ENCODE measurements around the gene OR56A5. TPM values are rescaled to one million over a fixed set of nuclear protein-coding genes. Genes with fewer than 3 reads are reported as not detected.

OR56A5 gene
- total RNA-seq, 2 donors from 2014 or later, result not detected

GRCh38 chr11:5938603-5938965 is 29.7 kb downstream of the OR56A5 start:
- no peaks in the 10 kb centered on the region for H3K4me1 ChIP-seq (ENCODE audit: control insufficient read depth, insufficient read depth, low read length)
- TF ChIP-seq, protein P1, sequence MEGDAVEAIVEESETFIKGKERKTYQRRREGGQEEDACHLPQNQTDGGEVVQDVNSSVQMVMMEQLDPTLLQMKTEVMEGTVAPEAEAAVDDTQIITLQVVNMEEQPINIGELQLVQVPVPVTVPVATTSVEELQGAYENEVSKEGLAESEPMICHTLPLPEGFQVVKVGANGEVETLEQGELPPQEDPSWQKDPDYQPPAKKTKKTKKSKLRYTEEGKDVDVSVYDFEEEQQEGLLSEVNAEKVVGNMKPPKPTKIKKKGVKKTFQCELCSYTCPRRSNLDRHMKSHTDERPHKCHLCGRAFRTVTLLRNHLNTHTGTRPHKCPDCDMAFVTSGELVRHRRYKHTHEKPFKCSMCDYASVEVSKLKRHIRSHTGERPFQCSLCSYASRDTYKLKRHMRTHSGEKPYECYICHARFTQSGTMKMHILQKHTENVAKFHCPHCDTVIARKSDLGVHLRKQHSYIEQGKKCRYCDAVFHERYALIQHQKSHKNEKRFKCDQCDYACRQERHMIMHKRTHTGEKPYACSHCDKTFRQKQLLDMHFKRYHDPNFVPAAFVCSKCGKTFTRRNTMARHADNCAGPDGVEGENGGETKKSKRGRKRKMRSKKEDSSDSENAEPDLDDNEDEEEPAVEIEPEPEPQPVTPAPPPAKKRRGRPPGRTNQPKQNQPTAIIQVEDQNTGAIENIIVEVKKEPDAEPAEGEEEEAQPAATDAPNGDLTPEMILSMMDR (conservative IDR thresholded peaks at IDR 0.05), result no peak
- no peaks in the 10 kb centered on the region for H3K36me3 Mint-ChIP-seq (ENCODE audit: low read depth)
- H3K36me3 ChIP-seq (ENCODE audit: control insufficient read depth, insufficient read depth, low read length), result no peaks in the 10 kb centered on the region
- DNase-seq, result no peak
- H3K27ac ChIP-seq (ENCODE audit: low read depth, low read length), result no peak overlapping the region
- H3K9me3 Mint-ChIP-seq, result peaks cover 19% of the 10 kb centered on the region
- no peak overlapping the region for H3K27ac Mint-ChIP-seq
- H3K9ac ChIP-seq (ENCODE audit: extremely low read depth, low read length, poor library complexity, severe bottlenecking), result no peak overlapping the region
- H3K27me3 ChIP-seq (ENCODE audit: control insufficient read depth, insufficient read depth, low read length, poor library complexity, severe bottlenecking), result no peaks in the 10 kb centered on the region
- WGBS, 2 experiments (ENCODE audit: insufficient coverage in 1 of 2, insufficient read length in 1 of 2), result 94 to 98% methylated on average over 17 to 21 of the region's 21 CpGs
- H3K4me1 Mint-ChIP-seq, result no peaks in the 10 kb centered on the region
- no peak overlapping the region for H3K4me3 Mint-ChIP-seq
- no peak overlapping the region for H3K4me3 ChIP-seq (ENCODE audit: low read length)
- H3K27me3 Mint-ChIP-seq (ENCODE audit: insufficient read depth), result no peaks in the 10 kb centered on the region
- H3K9me3 ChIP-seq (ENCODE audit: control insufficient read depth, low read length), result no peaks in the 10 kb centered on the region

- 91 to 93% methylated on average over 27 to 39 of the region's 39 CpGs for whole genome bisulfite sequencing, 2 experiments (ENCODE audit: insufficient coverage in 1 of 2, insufficient read length in 1 of 2)
- H3K4me1 Mint-ChIP-seq, result no peaks in the 10 kb centered on the region
- H3K4me3 Mint-ChIP-seq, result no peak overlapping the region
- no peak overlapping the region for H3K4me3 ChIP-seq (ENCODE audit: low read length)
- no peak overlapping the region for H3K9ac ChIP-seq (ENCODE audit: extremely low read depth, low read length, poor library complexity, severe bottlenecking)
- no peak overlapping the region for H3K27ac Mint-ChIP-seq
- no peak for DNase-seq
- H3K27ac ChIP-seq (ENCODE audit: low read depth, low read length), result no peak overlapping the region
- no peaks in the 10 kb centered on the region for H3K9me3 ChIP-seq (ENCODE audit: control insufficient read depth, low read length)
- H3K9me3 Mint-ChIP-seq, result peaks cover 22% of the 10 kb centered on the region
- no peaks in the 10 kb centered on the region for H3K36me3 ChIP-seq (ENCODE audit: control insufficient read depth, insufficient read depth, low read length)
- H3K4me1 ChIP-seq (ENCODE audit: control insufficient read depth, insufficient read depth, low read length), result no peaks in the 10 kb centered on the region
- H3K27me3 Mint-ChIP-seq (ENCODE audit: insufficient read depth), result no peaks in the 10 kb centered on the region
- TF ChIP-seq, protein P1 (conservative IDR thresholded peaks at IDR 0.05), result no peak
- H3K27me3 ChIP-seq (ENCODE audit: control insufficient read depth, insufficient read depth, low read length, poor library complexity, severe bottlenecking), result no peaks in the 10 kb centered on the region
- H3K36me3 Mint-ChIP-seq (ENCODE audit: low read depth), result no peaks in the 10 kb centered on the region
Observed at GRCh38 chr11:5937868-5938602, 30.3 kb downstream of the OR56A5 start.

DNA sequence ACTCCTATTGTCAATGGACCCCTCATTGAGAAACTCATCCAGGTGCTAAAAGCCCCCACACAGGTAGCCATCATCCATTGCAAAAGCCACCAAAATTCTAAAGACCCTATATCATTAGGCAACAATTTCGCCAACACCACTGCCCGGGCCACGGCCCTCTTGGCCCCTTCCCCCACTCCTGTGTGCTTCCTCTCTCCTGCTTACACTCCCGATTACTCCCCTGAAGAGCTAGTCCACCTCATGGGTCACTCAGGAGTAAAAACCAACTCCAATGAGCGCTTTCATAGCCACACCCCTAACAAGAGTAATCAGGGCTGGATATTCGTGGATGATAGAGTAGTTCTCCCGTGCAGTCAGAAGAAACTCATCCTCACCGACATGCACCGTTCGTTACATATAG is 35.2 kb downstream of the OR56A5 start:
- H3K36me3 Mint-ChIP-seq (ENCODE audit: low read depth), result no peaks in the 10 kb centered on the region
- H3K4me3 Mint-ChIP-seq, result no peak overlapping the region
- no peak for DNase-seq
- Histone ChIP-seq H3K27me3 (ENCODE audit: control insufficient read depth, insufficient read depth, low read length, poor library complexity, severe bottlenecking) (no peaks in the 10 kb centered on the region), H3K27ac (ENCODE audit: low read depth, low read length) (no peak overlapping the region), H3K36me3 (ENCODE audit: control insufficient read depth, insufficient read depth, low read length) (no peaks in the 10 kb centered on the region), H3K4me1 (ENCODE audit: control insufficient read depth, insufficient read depth, low read length) (no peaks in the 10 kb centered on the region), H3K4me3 (ENCODE audit: low read length) (no peak overlapping the region), H3K9ac (ENCODE audit: extremely low read depth, low read length, poor library complexity, severe bottlenecking) (no peak overlapping the region), H3K9me3 (ENCODE audit: control insufficient read depth, low read length) (no peaks in the 10 kb centered on the region)
- no peaks in the 10 kb centered on the region for H3K4me1 Mint-ChIP-seq
- 96 to 98% methylated on average over 8 to 10 of the region's 10 CpGs for WGBS, 2 experiments (ENCODE audit: insufficient coverage in 1 of 2, insufficient read length in 1 of 2)
- H3K27ac Mint-ChIP-seq, result no peak overlapping the region
- TF ChIP-seq, protein P1 (conservative IDR thresholded peaks at IDR 0.05), result no peak
- H3K9me3 Mint-ChIP-seq, result peaks cover 49% of the 10 kb centered on the region
- H3K27me3 Mint-ChIP-seq (ENCODE audit: insufficient read depth), result no peaks in the 10 kb centered on the region
